PFSK-1 (cell line): ENCODE measurements around the gene DLGAP1.

Source experiments
- FOXP2 ChIP-seq: optimal IDR thresholded peaks from 2 replicates; pipeline ENCODE3; 2011; ENCODE audit warnings: borderline replicate concordance, control low read depth, inconsistent platforms; ENCODE audit not compliant: insufficient read depth; ENCODE audit errors: extremely low read length, extremely low read depth
- POLR2AphosphoS5 ChIP-seq: IDR thresholded peaks from 2 replicates; pipeline ENCODE4 v1.6.1; 2012; ENCODE audit warnings: low read depth, mild to moderate bottlenecking, control low read depth, low read length, moderate library complexity
- REST ChIP-seq, 2 experiments: IDR thresholded peaks; 2 replicates each; pipeline versions ENCODE4 v1.6.1 to v1.8.0; 2011 to 2012; ENCODE audit warnings: low read depth in 2 of 2, low read length in 2 of 2, control low read depth in 1 of 2, inconsistent platforms in 1 of 2, mild to moderate bottlenecking in 1 of 2, moderate library complexity in 1 of 2; ENCODE audit not compliant: insufficient read depth in 1 of 2
- SIN3A ChIP-seq: IDR thresholded peaks from 2 replicates; pipeline ENCODE4 v1.6.1; 2012; ENCODE audit warnings: mild to moderate bottlenecking, low read length, moderate library complexity, borderline replicate concordance; ENCODE audit not compliant: insufficient read depth
- TAF1 ChIP-seq: IDR thresholded peaks from 2 replicates; pipeline ENCODE4 v1.6.1; 2012; ENCODE audit warnings: low read length, control low read depth, borderline replicate concordance; ENCODE audit not compliant: insufficient read depth

- TF ChIP-seq POLR2AphosphoS5 (no peak), TAF1 (no peak), REST (IDR thresholded peaks at IDR 0.05; ENCODE audit: insufficient read depth in 1 of 2, low read depth in 2 of 2, low read length in 2 of 2) (no peak), SIN3A (no peak), FOXP2 (no peak)
These were observed 877.7 kb downstream of the DLGAP1 start for GRCh38 chr18:3577281-3577855.
